Spleen (tissue), 7 donors: ENCODE results near the gene TSKS.

Experiments used
- POLR2A ChIP-seq, 3 donors: fragments of 450-650 bp; IDR thresholded peaks; one replicate each; pipeline ENCODE4 v1.5.1; 2017; ENCODE audit warnings: antibody characterized with exemption in 3 of 3, mild to moderate bottlenecking in 1 of 3
- POLR2AphosphoS5 ChIP-seq, 3 donors: sonication (generic); formaldehyde crosslinking; IDR thresholded peaks; one replicate each; pipeline ENCODE4 v1.5.1; 2017; ENCODE audit warnings: antibody characterized with exemption in 3 of 3
- TF ChIP-seq, protein P1 (sequence below), 11 experiments: fragments of 200-600 bp in 7 of 11; fragments of 450-650 bp in 4 of 11; sonication (generic) in 4 of 11; IDR thresholded peaks in 8 of 11; conservative IDR thresholded peaks in 3 of 11; 1 replicate in 7 of 11; 2 replicates in 4 of 11; pipeline versions ENCODE4 v1.4.0 to v1.8.0; 2016 to 2021; ENCODE audit warnings: antibody characterized with exemption in 11 of 11, inconsistent platforms in 4 of 11, mild to moderate bottlenecking in 1 of 11
- donor health status: DM: no; HTN: no; CAD: no; lungs with moderate emphysema.
- donor health status: DM: no; HTN: no; CAD: no.
- donor health status: DM: no; HTN: no; CAD: no.

DNA sequence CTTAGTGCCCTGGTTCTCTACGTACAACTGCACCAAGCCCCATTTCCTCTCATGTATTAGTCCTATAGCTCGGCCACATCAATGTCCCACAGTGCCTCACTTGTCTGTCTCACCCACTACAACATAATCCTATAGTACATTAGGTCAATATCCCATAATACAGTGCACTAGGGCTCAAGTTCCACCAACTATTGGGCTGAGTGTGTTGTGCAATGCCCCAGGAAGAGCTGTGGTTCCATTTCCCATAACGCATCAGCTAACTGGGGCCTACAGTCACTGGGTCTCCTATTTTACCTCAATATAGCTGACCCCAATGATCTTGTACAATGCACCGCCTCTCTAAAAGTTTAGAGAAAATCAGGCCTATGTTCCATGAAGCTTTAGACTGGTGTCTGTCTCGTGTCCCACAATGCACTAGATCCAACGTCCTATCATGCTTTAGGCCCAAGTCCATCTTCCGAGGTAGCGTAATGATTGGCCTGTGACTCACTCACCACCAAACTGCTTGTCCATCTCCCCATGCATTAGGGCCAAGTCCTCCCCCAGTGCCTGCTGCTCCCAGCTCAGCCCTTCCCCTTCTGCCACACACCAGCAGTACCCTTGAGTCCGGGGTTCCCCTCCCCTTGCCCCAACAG, 21.8 kb downstream of the TSKS start:
- TF ChIP-seq, protein P1, sequence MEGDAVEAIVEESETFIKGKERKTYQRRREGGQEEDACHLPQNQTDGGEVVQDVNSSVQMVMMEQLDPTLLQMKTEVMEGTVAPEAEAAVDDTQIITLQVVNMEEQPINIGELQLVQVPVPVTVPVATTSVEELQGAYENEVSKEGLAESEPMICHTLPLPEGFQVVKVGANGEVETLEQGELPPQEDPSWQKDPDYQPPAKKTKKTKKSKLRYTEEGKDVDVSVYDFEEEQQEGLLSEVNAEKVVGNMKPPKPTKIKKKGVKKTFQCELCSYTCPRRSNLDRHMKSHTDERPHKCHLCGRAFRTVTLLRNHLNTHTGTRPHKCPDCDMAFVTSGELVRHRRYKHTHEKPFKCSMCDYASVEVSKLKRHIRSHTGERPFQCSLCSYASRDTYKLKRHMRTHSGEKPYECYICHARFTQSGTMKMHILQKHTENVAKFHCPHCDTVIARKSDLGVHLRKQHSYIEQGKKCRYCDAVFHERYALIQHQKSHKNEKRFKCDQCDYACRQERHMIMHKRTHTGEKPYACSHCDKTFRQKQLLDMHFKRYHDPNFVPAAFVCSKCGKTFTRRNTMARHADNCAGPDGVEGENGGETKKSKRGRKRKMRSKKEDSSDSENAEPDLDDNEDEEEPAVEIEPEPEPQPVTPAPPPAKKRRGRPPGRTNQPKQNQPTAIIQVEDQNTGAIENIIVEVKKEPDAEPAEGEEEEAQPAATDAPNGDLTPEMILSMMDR (IDR thresholded peaks at IDR 0.05 in 8 of 11, conservative IDR thresholded peaks at IDR 0.05 in 3 of 11) = no peak
- TF ChIP-seq POLR2A (IDR thresholded peaks at IDR 0.05) (no peak), POLR2AphosphoS5 (IDR thresholded peaks at IDR 0.05) (no peak)
